T-helper 1 cell treated with Interleukin-12 subunit alpha and Interleukin-12 subunit beta and Interleukin-4 antibody, amounts not matched to agents 30 μg/mL and 1 μg/mL, for 36 hours (primary cell): ENCODE results near the gene RFTN1.

Source experiments
- H3K27ac Mint-ChIP-seq: one replicate; pipeline ENCODE4 v1.8.0; 2021; ENCODE audit warnings: mild to moderate bottlenecking, mixed read lengths
- H3K27me3 Mint-ChIP-seq: one replicate; pipeline ENCODE4 v1.8.0; 2021; ENCODE audit warnings: low read depth, mixed read lengths
- H3K36me3 Mint-ChIP-seq: one replicate; pipeline ENCODE4 v1.8.0; 2021; ENCODE audit warnings: low read depth, mixed read lengths
- H3K4me1 Mint-ChIP-seq: one replicate; pipeline ENCODE4 v1.8.0; 2021; ENCODE audit warnings: low read depth, mixed read lengths
- H3K4me3 Mint-ChIP-seq: one replicate; pipeline ENCODE4 v1.8.0; 2021; ENCODE audit warnings: mild to moderate bottlenecking, moderate library complexity, mixed read lengths
- H3K9me3 Mint-ChIP-seq: one replicate; pipeline ENCODE4 v1.8.0; 2021; ENCODE audit warnings: mixed read lengths

Gene RFTN1

GRCh38 chr3:16463914-16464313 is 49.6 kb downstream of the RFTN1 start:
- Mint-ChIP-seq H3K4me3 (no peak overlapping the region), H3K27me3 (no peaks in the 10 kb centered on the region)

GRCh38 chr3:16463119-16463518 is 50.4 kb downstream of the RFTN1 start:
- Mint-ChIP-seq H3K36me3 (peaks cover 33% of the 10 kb centered on the region), H3K27ac (peak overlapping the region; percentile 73), H3K4me1 (peaks cover 52% of the 10 kb centered on the region), H3K9me3 (no peaks in the 10 kb centered on the region), H3K4me3 (peak overlapping the region; percentile 12), H3K27me3 (no peaks in the 10 kb centered on the region)

More at GRCh38 chr3:16463914-16464313, 49.6 kb downstream of the RFTN1 start:
- Mint-ChIP-seq H3K9me3 (no peaks in the 10 kb centered on the region), H3K36me3 (peaks cover 29% of the 10 kb centered on the region), H3K4me1 (peaks cover 59% of the 10 kb centered on the region), H3K27ac (no peak overlapping the region)

- H3K4me3 Mint-ChIP-seq: peak overlapping the region; percentile 33
- peaks cover 51% of the 10 kb centered on the region for H3K4me1 Mint-ChIP-seq
- H3K27ac Mint-ChIP-seq: peak overlapping the region; percentile 73
- no peaks in the 10 kb centered on the region for H3K9me3 Mint-ChIP-seq
- peaks cover 34% of the 10 kb centered on the region for H3K36me3 Mint-ChIP-seq
- H3K27me3 Mint-ChIP-seq: no peaks in the 10 kb centered on the region
These were observed 50.8 kb downstream of the RFTN1 start for GRCh38 chr3:16462679-16463078.

GRCh38 chr3:16461463-16462245 is 51.8 kb downstream of the RFTN1 start:
- peaks cover 42% of the 10 kb centered on the region for H3K4me1 Mint-ChIP-seq
- H3K9me3 Mint-ChIP-seq: no peaks in the 10 kb centered on the region
- no peaks in the 10 kb centered on the region for H3K27me3 Mint-ChIP-seq
- no peak overlapping the region for H3K4me3 Mint-ChIP-seq
- H3K27ac Mint-ChIP-seq: no peak overlapping the region
- peaks cover 27% of the 10 kb centered on the region for H3K36me3 Mint-ChIP-seq

- H3K4me3 Mint-ChIP-seq: no peak overlapping the region
- H3K27me3 Mint-ChIP-seq: no peaks in the 10 kb centered on the region
- H3K27ac Mint-ChIP-seq: peak overlapping the region; percentile 19
- peaks cover 38% of the 10 kb centered on the region for H3K4me1 Mint-ChIP-seq
- H3K9me3 Mint-ChIP-seq: no peaks in the 10 kb centered on the region
- peaks cover 21% of the 10 kb centered on the region for H3K36me3 Mint-ChIP-seq
These were observed 52.6 kb downstream of the RFTN1 start for GRCh38 chr3:16460886-16461285.

- Mint-ChIP-seq H3K4me1 (peaks cover 38% of the 10 kb centered on the region), H3K9me3 (no peaks in the 10 kb centered on the region), H3K27ac (no peak overlapping the region), H3K4me3 (no peak overlapping the region), H3K36me3 (peaks cover 16% of the 10 kb centered on the region), H3K27me3 (no peaks in the 10 kb centered on the region)
These were observed 53.2 kb downstream of the RFTN1 start for GRCh38 chr3:16460273-16460672.

- Mint-ChIP-seq H3K4me1 (peaks cover 18% of the 10 kb centered on the region), H3K36me3 (peaks cover 18% of the 10 kb centered on the region), H3K27ac (no peak overlapping the region), H3K27me3 (no peaks in the 10 kb centered on the region), H3K9me3 (no peaks in the 10 kb centered on the region), H3K4me3 (no peak overlapping the region)
These were observed 56.6 kb downstream of the RFTN1 start for GRCh38 chr3:16456784-16457415.

GRCh38 chr3:16455966-16456365 is 57.5 kb downstream of the RFTN1 start:
- Mint-ChIP-seq H3K27me3 (no peaks in the 10 kb centered on the region), H3K4me1 (peaks cover 15% of the 10 kb centered on the region), H3K4me3 (no peak overlapping the region), H3K9me3 (no peaks in the 10 kb centered on the region), H3K36me3 (peaks cover 22% of the 10 kb centered on the region), H3K27ac (no peak overlapping the region)

- Mint-ChIP-seq H3K27ac (no peak overlapping the region), H3K9me3 (no peaks in the 10 kb centered on the region), H3K4me1 (peaks cover 19% of the 10 kb centered on the region), H3K27me3 (no peaks in the 10 kb centered on the region), H3K36me3 (peaks cover 23% of the 10 kb centered on the region), H3K4me3 (no peak overlapping the region)
These were observed 58.5 kb downstream of the RFTN1 start for GRCh38 chr3:16455001-16455400.

GRCh38 chr3:16452261-16452660 is 61.2 kb downstream of the RFTN1 start:
- peaks cover 22% of the 10 kb centered on the region for H3K36me3 Mint-ChIP-seq
- no peaks in the 10 kb centered on the region for H3K9me3 Mint-ChIP-seq
- no peak overlapping the region for H3K4me3 Mint-ChIP-seq
- H3K4me1 Mint-ChIP-seq: peaks cover 32% of the 10 kb centered on the region
- no peak overlapping the region for H3K27ac Mint-ChIP-seq
- H3K27me3 Mint-ChIP-seq: no peaks in the 10 kb centered on the region

- peaks cover 41% of the 10 kb centered on the region for H3K4me1 Mint-ChIP-seq
- peaks cover 26% of the 10 kb centered on the region for H3K36me3 Mint-ChIP-seq
- no peaks in the 10 kb centered on the region for H3K9me3 Mint-ChIP-seq
- H3K27me3 Mint-ChIP-seq: no peaks in the 10 kb centered on the region
- no peak overlapping the region for H3K27ac Mint-ChIP-seq
- H3K4me3 Mint-ChIP-seq: no peak overlapping the region
These were observed 64.1 kb downstream of the RFTN1 start for GRCh38 chr3:16449369-16449768.

GRCh38 chr3:16448639-16449070 is 64.8 kb downstream of the RFTN1 start:
- Mint-ChIP-seq H3K4me3 (no peak overlapping the region), H3K36me3 (peaks cover 23% of the 10 kb centered on the region), H3K27me3 (no peaks in the 10 kb centered on the region), H3K4me1 (peaks cover 37% of the 10 kb centered on the region), H3K27ac (peak overlapping the region; percentile 53), H3K9me3 (no peaks in the 10 kb centered on the region)

- Mint-ChIP-seq H3K4me3 (no peak overlapping the region), H3K27me3 (no peaks in the 10 kb centered on the region), H3K36me3 (peaks cover 30% of the 10 kb centered on the region), H3K27ac (no peak overlapping the region), H3K4me1 (peaks cover 36% of the 10 kb centered on the region), H3K9me3 (no peaks in the 10 kb centered on the region)
These were observed 66.4 kb downstream of the RFTN1 start for GRCh38 chr3:16447135-16447534.

GRCh38 chr3:16444344-16444743 is 69.2 kb downstream of the RFTN1 start:
- H3K36me3 Mint-ChIP-seq: peaks cover 20% of the 10 kb centered on the region
- peaks cover 30% of the 10 kb centered on the region for H3K4me1 Mint-ChIP-seq
- no peaks in the 10 kb centered on the region for H3K27me3 Mint-ChIP-seq
- no peak overlapping the region for H3K4me3 Mint-ChIP-seq
- no peak overlapping the region for H3K27ac Mint-ChIP-seq
- H3K9me3 Mint-ChIP-seq: no peaks in the 10 kb centered on the region

GRCh38 chr3:16442730-16443129 is 70.8 kb downstream of the RFTN1 start:
- H3K27ac Mint-ChIP-seq: no peak overlapping the region
- H3K27me3 Mint-ChIP-seq: no peaks in the 10 kb centered on the region
- H3K4me1 Mint-ChIP-seq: peaks cover 25% of the 10 kb centered on the region
- H3K36me3 Mint-ChIP-seq: peaks cover 18% of the 10 kb centered on the region
- H3K9me3 Mint-ChIP-seq: no peaks in the 10 kb centered on the region
- H3K4me3 Mint-ChIP-seq: no peak overlapping the region
